H1 (cell line): ENCODE results near the gene TUBA1A. TPM values are rescaled to one million over a fixed set of nuclear protein-coding genes. Genes with fewer than 3 reads are reported as not detected.

Experiments used
- CTBP2 ChIP-seq: IDR thresholded peaks from 2 replicates; pipeline ENCODE4 v1.7.0; 2011; ENCODE audit warnings: borderline replicate concordance, mild to moderate bottlenecking, moderate library complexity, mixed read lengths, low read length; ENCODE audit not compliant: insufficient read depth, insufficient read length
- TAF7 ChIP-seq: optimal IDR thresholded peaks from 2 replicates; pipeline ENCODE3; 2011; ENCODE audit warnings: low read depth, mild to moderate bottlenecking, inconsistent platforms, low read length, moderate library complexity, borderline replicate concordance
- ZNF274 ChIP-seq: IDR thresholded peaks from 2 replicates; pipeline ENCODE4 v1.7.0; 2012; ENCODE audit warnings: low read length, borderline replicate concordance; ENCODE audit errors: extremely low read depth
- polyA plus RNA-seq, 7 experiments: library from polyadenylated mRNA; depleted of rRNA in 3 of 7; stranded (reverse) in 5 of 7; unstranded in 2 of 7; fragments of >200 nt in 5 of 7; fragments of 200-250 nt in 2 of 7; gene quantifications; 1 replicate in 5 of 7; 2 replicates in 1 of 7; 4 replicates in 1 of 7; pipeline versions ENCODE4 v1.2.1 to v1.2.3, GENCODE V29; 2011 to 2013; ENCODE audit warnings: missing spikeins in 2 of 7, mixed read lengths in 2 of 7
- total RNA-seq: library from RNA; stranded (reverse); fragmentation: NEBNext Ultra II Directional; extraction: Animal tissue kit (Norgen Biotek cat#: 25700); gene quantifications from 2 replicates; pipeline ENCODE4 v1.2.1, GENCODE V29; 2021
- TF ChIP-seq, protein P1 (sequence below): fragments of 300-600 bp; sonication (generic); IDR thresholded peaks from 2 replicates; pipeline ENCODE4 v1.7.1; 2012; ENCODE audit warnings: low read length, moderate library complexity, mild to moderate bottlenecking, inconsistent platforms; ENCODE audit not compliant: insufficient replicate concordance

Gene TUBA1A
- total and polyA plus RNA-seq, 2 of the 8 experiments (the other 6 are each of a cell fraction or from before 2014, with no cell fraction given): 283 to 1,018 TPM

DNA sequence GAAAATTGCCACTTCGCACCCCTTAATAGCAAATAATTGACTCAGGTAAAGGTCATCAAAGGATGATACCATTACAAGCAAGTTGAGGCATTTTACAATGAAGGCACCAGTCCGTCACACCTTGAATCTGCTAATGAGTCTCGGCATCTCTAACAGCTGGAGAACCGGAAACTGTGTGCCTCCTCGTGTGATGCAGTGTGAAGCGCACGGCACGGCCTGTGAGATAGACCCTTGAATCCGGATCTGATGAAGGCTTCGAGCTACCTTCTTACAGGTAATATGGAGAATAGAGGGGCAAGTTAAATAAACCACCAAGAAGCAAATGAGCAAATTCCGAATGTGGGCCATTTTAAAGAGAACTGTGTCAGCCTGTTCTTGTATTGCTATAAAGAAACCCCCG lies 19.8 kb upstream of the TUBA1A start (continued):
- TF ChIP-seq, protein P1, sequence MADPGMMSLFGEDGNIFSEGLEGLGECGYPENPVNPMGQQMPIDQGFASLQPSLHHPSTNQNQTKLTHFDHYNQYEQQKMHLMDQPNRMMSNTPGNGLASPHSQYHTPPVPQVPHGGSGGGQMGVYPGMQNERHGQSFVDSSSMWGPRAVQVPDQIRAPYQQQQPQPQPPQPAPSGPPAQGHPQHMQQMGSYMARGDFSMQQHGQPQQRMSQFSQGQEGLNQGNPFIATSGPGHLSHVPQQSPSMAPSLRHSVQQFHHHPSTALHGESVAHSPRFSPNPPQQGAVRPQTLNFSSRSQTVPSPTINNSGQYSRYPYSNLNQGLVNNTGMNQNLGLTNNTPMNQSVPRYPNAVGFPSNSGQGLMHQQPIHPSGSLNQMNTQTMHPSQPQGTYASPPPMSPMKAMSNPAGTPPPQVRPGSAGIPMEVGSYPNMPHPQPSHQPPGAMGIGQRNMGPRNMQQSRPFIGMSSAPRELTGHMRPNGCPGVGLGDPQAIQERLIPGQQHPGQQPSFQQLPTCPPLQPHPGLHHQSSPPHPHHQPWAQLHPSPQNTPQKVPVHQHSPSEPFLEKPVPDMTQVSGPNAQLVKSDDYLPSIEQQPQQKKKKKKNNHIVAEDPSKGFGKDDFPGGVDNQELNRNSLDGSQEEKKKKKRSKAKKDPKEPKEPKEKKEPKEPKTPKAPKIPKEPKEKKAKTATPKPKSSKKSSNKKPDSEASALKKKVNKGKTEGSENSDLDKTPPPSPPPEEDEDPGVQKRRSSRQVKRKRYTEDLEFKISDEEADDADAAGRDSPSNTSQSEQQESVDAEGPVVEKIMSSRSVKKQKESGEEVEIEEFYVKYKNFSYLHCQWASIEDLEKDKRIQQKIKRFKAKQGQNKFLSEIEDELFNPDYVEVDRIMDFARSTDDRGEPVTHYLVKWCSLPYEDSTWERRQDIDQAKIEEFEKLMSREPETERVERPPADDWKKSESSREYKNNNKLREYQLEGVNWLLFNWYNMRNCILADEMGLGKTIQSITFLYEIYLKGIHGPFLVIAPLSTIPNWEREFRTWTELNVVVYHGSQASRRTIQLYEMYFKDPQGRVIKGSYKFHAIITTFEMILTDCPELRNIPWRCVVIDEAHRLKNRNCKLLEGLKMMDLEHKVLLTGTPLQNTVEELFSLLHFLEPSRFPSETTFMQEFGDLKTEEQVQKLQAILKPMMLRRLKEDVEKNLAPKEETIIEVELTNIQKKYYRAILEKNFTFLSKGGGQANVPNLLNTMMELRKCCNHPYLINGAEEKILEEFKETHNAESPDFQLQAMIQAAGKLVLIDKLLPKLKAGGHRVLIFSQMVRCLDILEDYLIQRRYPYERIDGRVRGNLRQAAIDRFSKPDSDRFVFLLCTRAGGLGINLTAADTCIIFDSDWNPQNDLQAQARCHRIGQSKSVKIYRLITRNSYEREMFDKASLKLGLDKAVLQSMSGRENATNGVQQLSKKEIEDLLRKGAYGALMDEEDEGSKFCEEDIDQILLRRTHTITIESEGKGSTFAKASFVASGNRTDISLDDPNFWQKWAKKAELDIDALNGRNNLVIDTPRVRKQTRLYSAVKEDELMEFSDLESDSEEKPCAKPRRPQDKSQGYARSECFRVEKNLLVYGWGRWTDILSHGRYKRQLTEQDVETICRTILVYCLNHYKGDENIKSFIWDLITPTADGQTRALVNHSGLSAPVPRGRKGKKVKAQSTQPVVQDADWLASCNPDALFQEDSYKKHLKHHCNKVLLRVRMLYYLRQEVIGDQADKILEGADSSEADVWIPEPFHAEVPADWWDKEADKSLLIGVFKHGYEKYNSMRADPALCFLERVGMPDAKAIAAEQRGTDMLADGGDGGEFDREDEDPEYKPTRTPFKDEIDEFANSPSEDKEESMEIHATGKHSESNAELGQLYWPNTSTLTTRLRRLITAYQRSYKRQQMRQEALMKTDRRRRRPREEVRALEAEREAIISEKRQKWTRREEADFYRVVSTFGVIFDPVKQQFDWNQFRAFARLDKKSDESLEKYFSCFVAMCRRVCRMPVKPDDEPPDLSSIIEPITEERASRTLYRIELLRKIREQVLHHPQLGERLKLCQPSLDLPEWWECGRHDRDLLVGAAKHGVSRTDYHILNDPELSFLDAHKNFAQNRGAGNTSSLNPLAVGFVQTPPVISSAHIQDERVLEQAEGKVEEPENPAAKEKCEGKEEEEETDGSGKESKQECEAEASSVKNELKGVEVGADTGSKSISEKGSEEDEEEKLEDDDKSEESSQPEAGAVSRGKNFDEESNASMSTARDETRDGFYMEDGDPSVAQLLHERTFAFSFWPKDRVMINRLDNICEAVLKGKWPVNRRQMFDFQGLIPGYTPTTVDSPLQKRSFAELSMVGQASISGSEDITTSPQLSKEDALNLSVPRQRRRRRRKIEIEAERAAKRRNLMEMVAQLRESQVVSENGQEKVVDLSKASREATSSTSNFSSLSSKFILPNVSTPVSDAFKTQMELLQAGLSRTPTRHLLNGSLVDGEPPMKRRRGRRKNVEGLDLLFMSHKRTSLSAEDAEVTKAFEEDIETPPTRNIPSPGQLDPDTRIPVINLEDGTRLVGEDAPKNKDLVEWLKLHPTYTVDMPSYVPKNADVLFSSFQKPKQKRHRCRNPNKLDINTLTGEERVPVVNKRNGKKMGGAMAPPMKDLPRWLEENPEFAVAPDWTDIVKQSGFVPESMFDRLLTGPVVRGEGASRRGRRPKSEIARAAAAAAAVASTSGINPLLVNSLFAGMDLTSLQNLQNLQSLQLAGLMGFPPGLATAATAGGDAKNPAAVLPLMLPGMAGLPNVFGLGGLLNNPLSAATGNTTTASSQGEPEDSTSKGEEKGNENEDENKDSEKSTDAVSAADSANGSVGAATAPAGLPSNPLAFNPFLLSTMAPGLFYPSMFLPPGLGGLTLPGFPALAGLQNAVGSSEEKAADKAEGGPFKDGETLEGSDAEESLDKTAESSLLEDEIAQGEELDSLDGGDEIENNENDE: no peak
- TF ChIP-seq TAF7 (no peak), CTBP2 (no peak), ZNF274 (no peak)
